ENCODE data around the gene NLRP8.

GRCh38 chr19:55986487-55986886 lies 38.9 kb downstream of the NLRP8 start, which contains the start of gene NLRP5:
- TF ChIP-seq TAF1 (IDR thresholded peaks at IDR 0.05; ENCODE audit: borderline replicate concordance, low read depth, low read length) (no peak), USF2 (IDR thresholded peaks at IDR 0.05; ENCODE audit: borderline replicate concordance, low read depth, low read length) (no peak), HDAC2 (IDR thresholded peaks at IDR 0.05) (no peak), PAX5 (IDR thresholded peaks at IDR 0.05; ENCODE audit: borderline replicate concordance, low read depth, low read length) (no peak), GABPA (IDR thresholded peaks at IDR 0.05; ENCODE audit: low read depth) (no peak), STAT3 (IDR thresholded peaks at IDR 0.05; ENCODE audit: low read depth, low read length) (no peak), CTCF (IDR thresholded peaks at IDR 0.05 in 2 of 3, conservative IDR thresholded peaks at IDR 0.05 in 1 of 3; ENCODE audit: control insufficient read depth in 2 of 3, extremely low read depth in 1 of 3, insufficient read depth in 1 of 3, low read depth in 3 of 3, low read length in 3 of 3) (no peak)
